ENCODE measurements around the gene CEMP1.

The CEMP1 gene

GRCh38 chr16:2483939-2484897 is 47.0 kb downstream of the CEMP1 start:
- DNase-seq: no peak

GRCh38 chr16:2482708-2483534 is 48.3 kb downstream of the CEMP1 start:
- DNase-seq: no peak

- DNase-seq: no peak
Measured at GRCh38 chr16:2482249-2482648, 49.0 kb downstream of the CEMP1 start.

GRCh38 chr16:2481676-2482075 is 49.5 kb downstream of the CEMP1 start:
- no peak for DNase-seq

- no peak for DNase-seq
Measured at GRCh38 chr16:2480948-2481347, 50.3 kb downstream of the CEMP1 start.

Measured in CD4-positive, alpha-beta T cell treated with Interleukin-4 for 4 hours (primary cell).